ENCODE results near the gene ZNF689.

ZNF689 gene

GRCh38 chr16:30609926-30610839, at the start of gene ZNF689:
TSS of gene ZNF689 (minus strand) at chr16:30610389. CDS start at chr16:30610041, 348 bp downstream.
- peak within 1 kb of the TSS; percentile 93 for H2AFZ ChIP-seq (ENCODE audit: low read length, unreplicated experiment)

GRCh38 chr16:30658731-30659506, 48.7 kb upstream of the ZNF689 start:
- peaks cover 20% of the 10 kb centered on the region for H3K4me1 ChIP-seq (ENCODE audit: control insufficient read depth, insufficient read depth, low read length, unreplicated experiment)
- peak overlapping the region; percentile 97 for H3K4me3 ChIP-seq (ENCODE audit: low read depth, low read length)
- H3K27ac ChIP-seq (ENCODE audit: low read depth, low read length), result peak overlapping the region; percentile 97
- peaks cover 43% of the 10 kb centered on the region for H3K79me2 ChIP-seq (ENCODE audit: control insufficient read depth, insufficient read depth, low read length, unreplicated experiment)
- H3K36me3 ChIP-seq (ENCODE audit: insufficient read depth, low read length), result peaks cover 7% of the 10 kb centered on the region; the same call in 1 of the 2 replicates
- H2AFZ ChIP-seq (ENCODE audit: low read length, unreplicated experiment), result peak overlapping the region; percentile 59
- H3K27me3 ChIP-seq (ENCODE audit: insufficient read depth, low read length), result no peaks in the 10 kb centered on the region

More at GRCh38 chr16:30609926-30610839, at the start of gene ZNF689:
- Histone ChIP-seq H3K27me3 (ENCODE audit: insufficient read depth, low read length) (no peaks in the 10 kb centered on the region), H3K79me2 (ENCODE audit: control insufficient read depth, insufficient read depth, low read length, unreplicated experiment) (peaks cover 13% of the 10 kb centered on the region), H3K27ac (ENCODE audit: low read depth, low read length) (peak within 1 kb of the TSS; percentile 69), H3K4me1 (ENCODE audit: control insufficient read depth, insufficient read depth, low read length, unreplicated experiment) (peaks cover 3% of the 10 kb centered on the region), H3K4me3 (ENCODE audit: low read depth, low read length) (peak within 1 kb of the TSS; percentile 89), H3K36me3 (ENCODE audit: insufficient read depth, low read length) (no peaks in the 10 kb centered on the region)

GRCh38 chr16:30657866-30658730, 47.9 kb upstream of the ZNF689 start, which contains the start of gene FBRS:
TSS of gene FBRS (plus strand) at chr16:30658431. CDS start at chr16:30659519, 1,088 bp downstream.
- H3K79me2 ChIP-seq (ENCODE audit: control insufficient read depth, insufficient read depth, low read length, unreplicated experiment), result peaks cover 36% of the 10 kb centered on the region
- H3K4me3 ChIP-seq (ENCODE audit: low read depth, low read length), result peak within 1 kb of the TSS; percentile 97
- peaks cover 6% of the 10 kb centered on the region; the same call in 1 of the 2 replicates for H3K36me3 ChIP-seq (ENCODE audit: insufficient read depth, low read length)
- no peaks in the 10 kb centered on the region for H3K27me3 ChIP-seq (ENCODE audit: insufficient read depth, low read length)
- peak within 1 kb of the TSS; percentile 97 for H3K27ac ChIP-seq (ENCODE audit: low read depth, low read length)
- H3K4me1 ChIP-seq (ENCODE audit: control insufficient read depth, insufficient read depth, low read length, unreplicated experiment), result peaks cover 20% of the 10 kb centered on the region
- peak within 1 kb of the TSS; percentile 74 for H2AFZ ChIP-seq (ENCODE audit: low read length, unreplicated experiment)

- peak overlapping the region; percentile 74 for H3K4me3 ChIP-seq (ENCODE audit: low read depth, low read length)
- H3K79me2 ChIP-seq (ENCODE audit: control insufficient read depth, insufficient read depth, low read length, unreplicated experiment), result peaks cover 29% of the 10 kb centered on the region
- peaks cover 22% of the 10 kb centered on the region for H3K4me1 ChIP-seq (ENCODE audit: control insufficient read depth, insufficient read depth, low read length, unreplicated experiment)
- H3K27ac ChIP-seq (ENCODE audit: low read depth, low read length), result peak overlapping the region; percentile 46
- no peaks in the 10 kb centered on the region for H3K27me3 ChIP-seq (ENCODE audit: insufficient read depth, low read length)
- H3K36me3 ChIP-seq (ENCODE audit: insufficient read depth, low read length), result no peaks in the 10 kb centered on the region; the same call in 1 of the 2 replicates
- H2AFZ ChIP-seq (ENCODE audit: low read length, unreplicated experiment), result peak overlapping the region; percentile 74
These were observed 47.0 kb upstream of the ZNF689 start for GRCh38 chr16:30656974-30657865.

- Histone ChIP-seq H3K4me3 (ENCODE audit: low read depth, low read length) (no peak overlapping the region), H3K4me1 (ENCODE audit: control insufficient read depth, insufficient read depth, low read length, unreplicated experiment) (peaks cover 16% of the 10 kb centered on the region), H2AFZ (ENCODE audit: low read length, unreplicated experiment) (no peak overlapping the region), H3K27me3 (ENCODE audit: insufficient read depth, low read length) (no peaks in the 10 kb centered on the region), H3K27ac (ENCODE audit: low read depth, low read length) (no peak overlapping the region), H3K79me2 (ENCODE audit: control insufficient read depth, insufficient read depth, low read length, unreplicated experiment) (peaks cover 27% of the 10 kb centered on the region), H3K36me3 (ENCODE audit: insufficient read depth, low read length) (no peaks in the 10 kb centered on the region; the same call in 1 of the 2 replicates)
These were observed 46.2 kb upstream of the ZNF689 start for GRCh38 chr16:30656388-30656787.

- Histone ChIP-seq H3K27me3 (ENCODE audit: insufficient read depth, low read length) (no peaks in the 10 kb centered on the region), H3K36me3 (ENCODE audit: insufficient read depth, low read length) (no peaks in the 10 kb centered on the region; the same call in 1 of the 2 replicates), H3K4me3 (ENCODE audit: low read depth, low read length) (no peak overlapping the region), H3K4me1 (ENCODE audit: control insufficient read depth, insufficient read depth, low read length, unreplicated experiment) (peaks cover 11% of the 10 kb centered on the region), H3K79me2 (ENCODE audit: control insufficient read depth, insufficient read depth, low read length, unreplicated experiment) (peaks cover 22% of the 10 kb centered on the region), H2AFZ (ENCODE audit: low read length, unreplicated experiment) (no peak overlapping the region), H3K27ac (ENCODE audit: low read depth, low read length) (no peak overlapping the region)
These were observed 45.7 kb upstream of the ZNF689 start for GRCh38 chr16:30655815-30656347.

- Histone ChIP-seq H3K36me3 (ENCODE audit: insufficient read depth, low read length) (no peaks in the 10 kb centered on the region; the same call in 1 of the 2 replicates), H3K79me2 (ENCODE audit: control insufficient read depth, insufficient read depth, low read length, unreplicated experiment) (peaks cover 12% of the 10 kb centered on the region), H3K27me3 (ENCODE audit: insufficient read depth, low read length) (no peaks in the 10 kb centered on the region), H2AFZ (ENCODE audit: low read length, unreplicated experiment) (no peak overlapping the region), H3K4me1 (ENCODE audit: control insufficient read depth, insufficient read depth, low read length, unreplicated experiment) (peaks cover 11% of the 10 kb centered on the region), H3K4me3 (ENCODE audit: low read depth, low read length) (no peak overlapping the region), H3K27ac (ENCODE audit: low read depth, low read length) (no peak overlapping the region)
These were observed 44.7 kb upstream of the ZNF689 start for GRCh38 chr16:30654856-30655255.

- Histone ChIP-seq H3K36me3 (ENCODE audit: insufficient read depth, low read length) (no peaks in the 10 kb centered on the region; the same call in 1 of the 2 replicates), H3K4me3 (ENCODE audit: low read depth, low read length) (peak overlapping the region; percentile 100; the same call in 1 of the 2 replicates), H2AFZ (ENCODE audit: low read length, unreplicated experiment) (no peak overlapping the region), H3K27me3 (ENCODE audit: insufficient read depth, low read length) (no peaks in the 10 kb centered on the region), H3K79me2 (ENCODE audit: control insufficient read depth, insufficient read depth, low read length, unreplicated experiment) (peaks cover 8% of the 10 kb centered on the region), H3K4me1 (ENCODE audit: control insufficient read depth, insufficient read depth, low read length, unreplicated experiment) (peaks cover 11% of the 10 kb centered on the region), H3K27ac (ENCODE audit: low read depth, low read length) (no peak overlapping the region)
These were observed 42.5 kb upstream of the ZNF689 start for GRCh38 chr16:30652718-30653117.

- Histone ChIP-seq H3K79me2 (ENCODE audit: control insufficient read depth, insufficient read depth, low read length, unreplicated experiment) (peaks cover 8% of the 10 kb centered on the region), H3K4me3 (ENCODE audit: low read depth, low read length) (peak overlapping the region; percentile 100), H2AFZ (ENCODE audit: low read length, unreplicated experiment) (peak overlapping the region; percentile 69), H3K36me3 (ENCODE audit: insufficient read depth, low read length) (no peaks in the 10 kb centered on the region; the same call in 1 of the 2 replicates), H3K27ac (ENCODE audit: low read depth, low read length) (no peak overlapping the region), H3K4me1 (ENCODE audit: control insufficient read depth, insufficient read depth, low read length, unreplicated experiment) (peaks cover 6% of the 10 kb centered on the region), H3K27me3 (ENCODE audit: insufficient read depth, low read length) (no peaks in the 10 kb centered on the region)
These were observed 41.8 kb upstream of the ZNF689 start for GRCh38 chr16:30652005-30652296.
